H1 (cell line): ENCODE results near the gene DMXL1. TPM values are rescaled to one million over a fixed set of nuclear protein-coding genes. Genes with fewer than 3 reads are reported as not detected.

Source experiments
- CTCF ChIA-PET: fragments of 300-600 bp; sonication (Branson Sonifier 250); formaldehyde crosslinking; loops from one replicate; lab custom pipeline; 2021; ENCODE audit not compliant: partially characterized antibody; lab: Charles Lee
- POLR2A ChIA-PET: fragments of 300-600 bp; sonication (Branson Sonifier 250); formaldehyde crosslinking; loops from one replicate; lab custom pipeline; 2021; ENCODE audit warnings: inconsistent platforms; ENCODE audit not compliant: partially characterized antibody; lab: Charles Lee
- DNase-seq, 2 experiments: peaks; one replicate each; pipeline versions ENCODE4 v3.0.0 to v3.0.0-alpha.2; 2010 to 2022; ENCODE audit warnings: low spot score in 2 of 2, low read depth in 1 of 2, mixed read lengths in 1 of 2
- FAIRE-seq: peaks from 2 replicates; lab custom pipeline; 2011; peaks lifted over from hg19 to GRCh38; lab: Jason Lieb, UNC
- H2AFZ ChIP-seq: 2 replicates; pipeline ENCODE4 v1.8.1; 2012; ENCODE audit warnings: low read length, inconsistent platforms
- H2AK5ac ChIP-seq: 2 replicates; pipeline ENCODE4 v1.6.1; 2013; ENCODE audit warnings: low read depth, low read length
- H2BK120ac ChIP-seq: replicated peaks from 2 replicates; pipeline ENCODE3; 2013; ENCODE audit warnings: low read depth, low read length, inconsistent platforms
- H2BK12ac ChIP-seq: 2 replicates; pipeline ENCODE4 v1.6.1; 2013; ENCODE audit warnings: low read depth, low read length
- H2BK15ac ChIP-seq: 2 replicates; pipeline ENCODE4 v1.6.1; 2013; ENCODE audit warnings: low read length
- H2BK20ac ChIP-seq: 2 replicates; pipeline ENCODE4 v1.6.1; 2013; ENCODE audit warnings: low read length
- H2BK5ac ChIP-seq: 2 replicates; pipeline ENCODE4 v1.6.1; 2013; ENCODE audit warnings: low read depth, low read length
- H3K14ac ChIP-seq: 2 replicates; pipeline ENCODE4 v1.6.1; 2013; ENCODE audit warnings: inconsistent platforms; ENCODE audit not compliant: insufficient read length
- H3K18ac ChIP-seq: 2 replicates; pipeline ENCODE4 v1.6.1; 2013; ENCODE audit warnings: low read length; ENCODE audit errors: extremely low read depth
- H3K23ac ChIP-seq: 2 replicates; pipeline ENCODE4 v1.6.1; 2013; ENCODE audit warnings: inconsistent platforms; ENCODE audit not compliant: insufficient read length
- H3K23me2 ChIP-seq: 2 replicates; pipeline ENCODE4 v1.6.1; 2013; ENCODE audit warnings: low read depth, low read length
- H3K27ac ChIP-seq: 2 replicates; pipeline ENCODE4 v1.6.1; 2011; ENCODE audit warnings: low read depth, low read length, inconsistent platforms
- H3K27me3 ChIP-seq, 4 experiments: replicated peaks in 1 of 4; 1 replicate in 1 of 4; 2 replicates in 3 of 4; pipeline versions ENCODE4 v1.6.1 to v1.8.1; 2011 to 2013; ENCODE audit warnings: low read length in 3 of 4, mild to moderate bottlenecking in 3 of 4, inconsistent platforms in 2 of 4, mixed read lengths in 2 of 4, moderate library complexity in 1 of 4; ENCODE audit not compliant: control insufficient read depth in 3 of 4, insufficient read depth in 3 of 4; ENCODE audit errors: extremely low read depth in 1 of 4
- H3K36me3 ChIP-seq, 4 experiments: 2 replicates each; pipeline versions ENCODE4 v1.6.1 to v1.8.1; 2011 to 2013; ENCODE audit warnings: mild to moderate bottlenecking in 4 of 4, low read length in 3 of 4, moderate library complexity in 2 of 4, control low read depth in 1 of 4, inconsistent platforms in 1 of 4; ENCODE audit not compliant: insufficient read depth in 4 of 4, control insufficient read depth in 2 of 4
- H3K4ac ChIP-seq: replicated peaks from 2 replicates; pipeline ENCODE3; 2013; ENCODE audit warnings: low read length, low read depth, mixed read lengths, inconsistent platforms; ENCODE audit not compliant: insufficient read length
- H3K4me1 ChIP-seq, 4 experiments: replicated peaks in 1 of 4; 1 replicate in 1 of 4; 2 replicates in 3 of 4; pipeline versions ENCODE4 v1.6.1 to v1.8.1; 2011 to 2013; ENCODE audit warnings: low read length in 3 of 4, inconsistent platforms in 2 of 4, mixed read lengths in 1 of 4; ENCODE audit not compliant: insufficient read depth in 4 of 4, control insufficient read depth in 3 of 4
- H3K4me2 ChIP-seq, 2 experiments: 2 replicates each; pipeline versions ENCODE4 v1.6.1 to v1.8.1; 2011 to 2013; ENCODE audit warnings: low read depth in 2 of 2, low read length in 2 of 2, control low read depth in 1 of 2, inconsistent platforms in 1 of 2, mild to moderate bottlenecking in 1 of 2; ENCODE audit not compliant: insufficient read depth in 1 of 2
- H3K4me3 ChIP-seq, 4 experiments: fragments of 200-600, 300-600 bp in 1 of 4; sonication (generic), shearing (Covaris generic), sonication (Bioruptor Twin) in 1 of 4; 2 replicates each; pipeline versions ENCODE4 v1.5.1 to v1.8.1; 2011 to 2016; ENCODE audit warnings: low read length in 4 of 4, low read depth in 3 of 4, control low read depth in 2 of 4, inconsistent platforms in 2 of 4, mild to moderate bottlenecking in 2 of 4, mixed read lengths in 1 of 4, moderate library complexity in 1 of 4; ENCODE audit not compliant: insufficient read depth in 2 of 4; ENCODE audit errors: extremely low read depth in 1 of 4
- H3K56ac ChIP-seq: replicated peaks from 2 replicates; pipeline ENCODE3; 2013; ENCODE audit warnings: low read depth, mild to moderate bottlenecking, mixed read lengths, low read length, inconsistent platforms; ENCODE audit not compliant: insufficient read length
- H3K79me1 ChIP-seq: 2 replicates; pipeline ENCODE4 v1.6.1; 2013; ENCODE audit warnings: low read depth, low read length, control low read depth
- H3K79me2 ChIP-seq, 2 experiments: 2 replicates each; pipeline versions ENCODE4 v1.6.1 to v1.8.1; 2012 to 2013; ENCODE audit warnings: low read length in 2 of 2, mild to moderate bottlenecking in 2 of 2, inconsistent platforms in 1 of 2; ENCODE audit not compliant: insufficient read depth in 2 of 2, control insufficient read depth in 1 of 2
- H3K9ac ChIP-seq, 4 experiments: replicated peaks in 1 of 4; 1 replicate in 1 of 4; 2 replicates in 3 of 4; pipeline versions ENCODE4 v1.6.1 to v1.8.1; 2011 to 2013; ENCODE audit warnings: low read depth in 3 of 4, low read length in 3 of 4, control low read depth in 2 of 4, mild to moderate bottlenecking in 2 of 4, moderate library complexity in 2 of 4, inconsistent platforms in 1 of 4; ENCODE audit errors: extremely low read depth in 1 of 4
- H3K9me3 ChIP-seq, 2 experiments: 2 replicates each; pipeline versions ENCODE4 v1.6.1 to v1.8.1; 2012 to 2013; ENCODE audit warnings: mild to moderate bottlenecking in 2 of 2, moderate library complexity in 2 of 2, control low read depth in 1 of 2, inconsistent platforms in 1 of 2, low read depth in 1 of 2, low read length in 1 of 2, mixed read lengths in 1 of 2; ENCODE audit not compliant: insufficient read depth in 2 of 2
- H4K20me1 ChIP-seq, 2 experiments: replicated peaks in 1 of 2; 2 replicates each; pipeline versions ENCODE3 to v1.8.1; 2011 to 2013; ENCODE audit warnings: inconsistent platforms in 2 of 2, low read length in 2 of 2, mild to moderate bottlenecking in 1 of 2; ENCODE audit not compliant: insufficient read depth in 2 of 2, control insufficient read depth in 1 of 2
- H4K5ac ChIP-seq: 2 replicates; pipeline ENCODE4 v1.6.1; 2013; ENCODE audit warnings: low read length, low read depth, mixed read lengths, inconsistent platforms; ENCODE audit not compliant: insufficient read length
- H4K8ac ChIP-seq: 2 replicates; pipeline ENCODE4 v1.8.0; 2013; ENCODE audit warnings: mild to moderate bottlenecking, moderate library complexity, low read length, inconsistent platforms; ENCODE audit not compliant: insufficient read depth; ENCODE audit errors: extremely low read depth
- H4K91ac ChIP-seq: replicated peaks from 2 replicates; pipeline ENCODE3; 2013; ENCODE audit warnings: low read length, mixed read lengths, inconsistent platforms; ENCODE audit not compliant: insufficient read length
- ASH2L ChIP-seq: fragments of 200-600, 300-600 bp; sonication (generic); IDR thresholded peaks from one replicate; pipeline ENCODE4 v1.7.1; 2017; ENCODE audit warnings: low read length
- CEBPB ChIP-seq: IDR thresholded peaks from 2 replicates; pipeline ENCODE4 v1.6.1; 2012; ENCODE audit warnings: low read depth, low read length
- CHD1 ChIP-seq: IDR thresholded peaks from 2 replicates; pipeline ENCODE4 v1.6.1; 2012; ENCODE audit warnings: low read depth, low read length, improper control_type of control experiment
- CREB1 ChIP-seq: IDR thresholded peaks from 2 replicates; pipeline ENCODE4 v1.6.1; 2012; ENCODE audit warnings: inconsistent platforms
- EGR1 ChIP-seq: IDR thresholded peaks from 2 replicates; pipeline ENCODE4 v1.6.1; 2011; ENCODE audit warnings: low read depth, low read length, borderline replicate concordance
- EZH2 ChIP-seq: fragments of 200-600 bp; sonication (generic); IDR thresholded peaks from 2 replicates; pipeline ENCODE4 v1.7.1; 2012; ENCODE audit warnings: low read depth, mild to moderate bottlenecking, moderate library complexity, low read length, inconsistent platforms; ENCODE audit not compliant: severe bottlenecking
- KDM1A ChIP-seq: fragments of 200-600, 300-600 bp; sonication (generic); IDR thresholded peaks from 2 replicates; pipeline ENCODE4 v1.7.1; 2016; ENCODE audit warnings: mild to moderate bottlenecking, low read length, borderline replicate concordance
- POLR2A ChIP-seq, 2 experiments: IDR thresholded peaks; 1 replicate in 1 of 2; 2 replicates in 1 of 2; pipeline ENCODE4 v1.6.1; 2011; ENCODE audit warnings: low read depth in 2 of 2, low read length in 2 of 2, mild to moderate bottlenecking in 2 of 2; ENCODE audit errors: control extremely low read depth in 1 of 2
- RBBP5 ChIP-seq: IDR thresholded peaks from 2 replicates; pipeline ENCODE4 v1.7.1; 2012; ENCODE audit warnings: low read depth, mild to moderate bottlenecking, inconsistent platforms, low read length, moderate library complexity, borderline replicate concordance
- SAP30 ChIP-seq: fragments of 300-600 bp; sonication (generic); IDR thresholded peaks from 2 replicates; pipeline ENCODE4 v1.7.1; 2012; ENCODE audit warnings: low read length, moderate library complexity, mild to moderate bottlenecking, inconsistent platforms; ENCODE audit not compliant: insufficient read depth, insufficient replicate concordance
- SIN3A ChIP-seq, 2 experiments: IDR thresholded peaks in 1 of 2; conservative IDR thresholded peaks in 1 of 2; 2 replicates each; pipeline ENCODE4 v1.6.1; 2011 to 2012; ENCODE audit warnings: low read length in 2 of 2, improper control_type of control experiment in 1 of 2, low read depth in 1 of 2, mild to moderate bottlenecking in 1 of 2
- SRF ChIP-seq: IDR thresholded peaks from 2 replicates; pipeline ENCODE4 v1.6.1; 2011; ENCODE audit warnings: mild to moderate bottlenecking, low read depth, low read length, moderate library complexity
- WGBS, 2 experiments: shearing (Covaris generic) in 1 of 2; methylation state at CpG; one replicate each; pipeline versions ENCODE4 v1.1.6 to v1.1.7; 2013 to 2015; ENCODE audit warnings: low lambda C conversion rate in 2 of 2, mixed read lengths in 2 of 2, inconsistent platforms in 1 of 2, low coverage in 1 of 2, missing lambda C conversion rate in 1 of 2; ENCODE audit not compliant: insufficient replicate concordance in 2 of 2, insufficient coverage in 1 of 2, insufficient read length in 1 of 2; ENCODE audit errors: extremely low coverage in 1 of 2, missing lambda C conversion rate in 1 of 2; 5-methylcytosine and 5-hydroxymethylcytosine counted together
- polyA plus RNA-seq, 7 experiments: library from polyadenylated mRNA; depleted of rRNA in 3 of 7; stranded (reverse) in 5 of 7; unstranded in 2 of 7; fragments of >200 nt in 5 of 7; fragments of 200-250 nt in 2 of 7; gene quantifications; 1 replicate in 5 of 7; 2 replicates in 1 of 7; 4 replicates in 1 of 7; pipeline versions ENCODE4 v1.2.1 to v1.2.3, GENCODE V29; 2011 to 2013; ENCODE audit warnings: missing spikeins in 2 of 7, mixed read lengths in 2 of 7
- total RNA-seq: library from RNA; stranded (reverse); fragmentation: NEBNext Ultra II Directional; extraction: Animal tissue kit (Norgen Biotek cat#: 25700); gene quantifications from 2 replicates; pipeline ENCODE4 v1.2.1, GENCODE V29; 2021
- TF ChIP-seq, protein P1 (sequence below): IDR thresholded peaks from 2 replicates; pipeline ENCODE4 v1.6.1; 2011; ENCODE audit warnings: low read length, improper control_type of control experiment

DMXL1 gene
- total and polyA plus RNA-seq, 2 of the 8 experiments (the other 6 are each of a cell fraction or from before 2014, with no cell fraction given) = 10.1 to 43.9 TPM

DNA sequence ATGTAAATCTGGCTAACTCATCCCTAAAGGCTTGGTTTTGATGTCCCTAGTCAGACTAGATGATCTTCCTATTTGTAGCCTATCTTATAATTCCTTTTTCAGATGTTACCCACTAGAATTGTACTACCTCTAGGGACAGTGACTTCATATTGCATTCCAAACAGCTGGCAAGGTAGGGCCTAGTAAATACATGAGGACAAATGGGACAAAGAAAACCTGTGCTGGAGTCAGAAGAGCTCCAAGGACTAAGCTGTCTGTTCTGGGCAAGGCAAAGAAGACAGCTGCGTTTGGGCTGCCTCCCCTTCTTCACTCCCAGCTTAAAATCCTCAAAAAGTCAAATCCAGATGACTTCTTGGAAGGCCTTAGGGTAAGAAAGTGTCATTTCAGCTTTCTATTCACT, 10.0 kb downstream of the DMXL1 start:
- Histone ChIP-seq H3K79me2 (peaks cover 6 to 85% of the 10 kb centered on the region in 2 experiments; a peak in 3 of 4 replicates), H2AK5ac (peak overlapping the region; percentile 70; the same call in 1 of the 2 replicates), H2BK12ac (peak overlapping the region; percentile 86; the same call in 1 of the 2 replicates), H3K4me3 (no peak overlapping the region), H2AFZ (no peak overlapping the region), H2BK15ac (no peak overlapping the region), H3K4me1 (peaks cover 8 to 26% (median 12%) of the 10 kb centered on the region in 4 experiments), H2BK120ac (no peak overlapping the region), H3K27ac (peak overlapping the region; percentile 76), H2BK20ac (peak overlapping the region; percentile 76; the same call in 1 of the 2 replicates), H4K5ac (no peak overlapping the region), H3K23ac (no peak overlapping the region), H3K9me3 (0 out of 4 replicates have a peak, but pooled peaks cover 0 to 3% of the 10 kb centered on the region in 2 experiments), H3K56ac (no peak overlapping the region), H4K8ac (no peak overlapping the region), H3K18ac (peak overlapping the region; percentile 67), H3K23me2 (no peaks in the 10 kb centered on the region), H3K36me3 (peaks cover 0 to under 1% (median 0%) of the 10 kb centered on the region in 4 experiments; a peak in 2 of 8 replicates), H3K27me3 (no peaks in the 10 kb centered on the region), H2BK5ac (peak overlapping the region; percentile 44; the same call in 1 of the 2 replicates), H4K91ac (peak overlapping the region; percentile 50), H3K4me2 (no peak overlapping the region; a peak in 1 of 4 replicates), H3K14ac (no peak overlapping the region), H3K9ac (no peak overlapping the region), H3K79me1 (no peaks in the 10 kb centered on the region), H4K20me1 (no peaks in the 10 kb centered on the region), H3K4ac (peak overlapping the region; percentile 1)
- CTCF ChIA-PET = interaction anchor here (0.8 to 1.4 kb wide), 3 partner anchors 32 to 330 kb away, joined by 3 read pairs; no protein-coding TSS in a partner anchor
- FAIRE-seq = no peak
- POLR2A ChIA-PET = interaction anchor here (0.8 to 3.4 kb wide), 4 partner anchors 8 to 30 kb away, joined by 3 to 44 read pairs (median 10); partner anchors contain the start of gene DMXL1
- 100% methylated on average over 1 of the region's 1 CpG; no CpG with 5 or more reads in 1 of the 2 experiments for WGBS, 2 experiments
- DNase-seq = no peak
- TF ChIP-seq KDM1A = no peak
- TF ChIP-seq RBBP5 = no peak
- no peak for TF ChIP-seq SRF
- no peak for TF ChIP-seq EZH2
- TF ChIP-seq, protein P1, sequence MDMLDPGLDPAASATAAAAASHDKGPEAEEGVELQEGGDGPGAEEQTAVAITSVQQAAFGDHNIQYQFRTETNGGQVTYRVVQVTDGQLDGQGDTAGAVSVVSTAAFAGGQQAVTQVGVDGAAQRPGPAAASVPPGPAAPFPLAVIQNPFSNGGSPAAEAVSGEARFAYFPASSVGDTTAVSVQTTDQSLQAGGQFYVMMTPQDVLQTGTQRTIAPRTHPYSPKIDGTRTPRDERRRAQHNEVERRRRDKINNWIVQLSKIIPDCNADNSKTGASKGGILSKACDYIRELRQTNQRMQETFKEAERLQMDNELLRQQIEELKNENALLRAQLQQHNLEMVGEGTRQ = no peak
- no peak for TF ChIP-seq SIN3A (conservative IDR thresholded peaks at IDR 0.05 in 1 of 2, IDR thresholded peaks at IDR 0.05 in 1 of 2; ENCODE audit: low read depth in 1 of 2, low read length in 2 of 2)
- TF ChIP-seq EGR1 = no peak
- no peak for TF ChIP-seq CEBPB
- no peak for TF ChIP-seq POLR2A (IDR thresholded peaks at IDR 0.05; ENCODE audit: control extremely low read depth in 1 of 2, low read depth in 2 of 2, low read length in 2 of 2)
- no peak for TF ChIP-seq ASH2L
- no peak for TF ChIP-seq CREB1
- no peak for TF ChIP-seq CHD1
- no peak for TF ChIP-seq SAP30
